Left lobe of liver (tissue), 2 donors: ENCODE results near the gene CHRNB4. TPM values are rescaled to one million over a fixed set of nuclear protein-coding genes. Genes with fewer than 3 reads are reported as not detected.

Experiments
- ATAC-seq: fragments of 200-7000 bp; cut with Tn5 transposase; one replicate; pipeline ENCODE4 v1.9.1; 2020; ENCODE audit warnings: mild to moderate bottlenecking, moderate library complexity
- DNase-seq: peaks from one replicate; pipeline ENCODE4 v3.0.0-alpha.2; 2020; ENCODE audit warnings: low spot score
- total RNA-seq: library from RNA; stranded (reverse); gene quantifications from one replicate; pipeline ENCODE4 v1.2.1, GENCODE V29; 2021
- donor health status: DM: no; HTN: no; CAD: no; lungs with moderate emphysema.
- donor health status: DM: no; HTN: yes; CAD: no.

Gene CHRNB4
- total RNA-seq, 1 donor from 2014 or later = not detected

DNA sequence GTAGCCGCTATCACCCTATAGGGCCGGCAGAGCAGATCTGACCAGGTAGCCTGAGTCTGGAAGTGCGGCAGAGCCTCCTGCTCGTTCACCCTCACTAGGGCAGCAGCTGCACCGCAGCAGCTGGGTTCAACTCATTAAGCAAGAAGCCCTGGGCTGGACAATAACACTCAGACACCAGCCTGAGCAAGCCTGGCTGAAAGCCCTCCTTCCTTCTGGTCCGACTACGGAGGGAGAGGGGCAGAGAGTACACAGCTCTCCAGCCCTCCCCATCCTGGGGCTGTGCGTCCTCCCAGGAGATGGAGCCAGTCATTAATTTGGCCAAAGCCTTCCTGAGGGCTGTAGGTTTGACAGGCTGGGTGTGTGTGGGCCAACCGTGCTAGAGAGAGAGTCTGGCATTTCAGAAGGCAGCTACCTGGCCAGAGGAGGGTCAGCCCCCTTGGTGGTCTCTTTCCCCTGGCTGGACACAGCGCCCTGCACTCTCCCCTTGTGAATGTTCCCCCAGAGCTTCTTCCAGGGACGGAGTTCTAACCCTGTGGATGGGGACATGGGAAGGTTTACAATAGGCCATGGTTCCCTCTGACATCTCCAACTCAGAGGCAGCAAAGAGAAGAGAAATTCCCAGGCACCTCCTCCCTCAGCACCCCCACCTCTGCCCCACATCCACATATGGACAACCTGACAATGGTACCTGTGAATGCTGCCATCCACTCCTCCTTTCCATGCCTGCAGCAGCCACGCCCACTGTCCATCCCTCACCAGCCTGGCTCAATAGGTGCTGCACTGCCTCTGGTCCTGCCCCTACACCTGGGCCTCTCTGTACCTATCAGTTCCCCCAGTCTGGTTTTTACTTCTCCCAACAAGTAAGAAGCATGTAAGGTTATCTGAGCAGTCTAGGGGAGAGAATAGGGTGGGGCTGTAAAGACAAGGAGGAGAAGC lies 6.5 kb downstream of the CHRNB4 start:
- ATAC-seq = no peak
- no peak for DNase-seq

DNA sequence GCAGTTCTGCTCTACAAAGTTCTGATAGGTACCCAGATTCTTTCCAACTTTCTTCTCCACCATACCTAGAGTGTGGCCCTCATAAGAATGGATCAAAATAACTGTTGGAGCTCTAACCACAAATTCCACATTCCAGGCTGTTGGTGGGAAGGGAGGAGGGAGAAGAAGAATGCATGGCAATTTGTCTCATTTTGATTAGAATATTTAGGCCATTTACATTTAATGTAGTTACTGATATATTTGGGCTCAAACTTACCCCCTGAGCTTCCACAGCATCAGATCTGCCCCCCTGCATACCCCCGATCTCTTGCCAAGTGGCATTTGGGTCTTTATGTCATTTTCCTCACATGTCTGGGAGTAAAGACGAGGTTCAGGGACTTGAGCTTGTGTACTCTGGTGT lies 7.7 kb downstream of the CHRNB4 start:
- DNase-seq (no peak), ATAC-seq (no peak)

DNA sequence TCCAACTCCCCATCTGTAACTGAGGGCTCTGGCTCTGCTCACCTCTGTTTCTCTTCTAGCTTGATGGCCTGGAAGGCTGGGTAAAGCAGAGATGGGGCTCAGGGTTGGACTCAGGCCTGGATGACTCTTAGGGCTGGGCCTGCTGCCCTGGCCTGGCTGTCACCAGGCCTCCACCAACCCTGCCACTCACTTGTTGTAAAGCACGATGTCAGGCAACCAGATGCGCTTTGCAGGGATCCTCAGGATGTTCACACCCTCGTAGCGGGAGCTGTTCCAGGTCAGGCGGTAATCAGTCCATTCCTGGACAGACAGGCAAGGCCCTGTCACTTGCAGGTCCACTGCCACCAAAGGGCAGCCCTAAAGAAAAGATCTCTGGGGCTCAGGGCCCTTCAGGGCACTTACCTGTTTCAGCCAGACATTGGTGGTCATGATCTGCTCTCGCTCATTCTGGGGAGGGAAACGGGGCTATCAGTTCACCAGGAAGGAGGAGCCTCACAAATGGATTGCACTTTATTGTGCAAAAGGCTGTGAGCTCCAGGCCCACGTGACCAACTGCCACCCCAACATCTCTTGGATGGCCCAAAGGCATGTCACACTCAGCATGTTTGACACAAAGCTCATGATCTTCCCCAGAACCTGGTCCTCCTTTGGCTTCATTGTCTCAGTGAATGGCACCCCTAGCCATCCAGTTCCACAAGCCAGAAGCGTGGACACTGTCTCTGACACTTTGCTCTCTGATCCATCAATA lies 9.9 kb downstream of the CHRNB4 start:
- no peak for ATAC-seq
- no peak for DNase-seq

DNA sequence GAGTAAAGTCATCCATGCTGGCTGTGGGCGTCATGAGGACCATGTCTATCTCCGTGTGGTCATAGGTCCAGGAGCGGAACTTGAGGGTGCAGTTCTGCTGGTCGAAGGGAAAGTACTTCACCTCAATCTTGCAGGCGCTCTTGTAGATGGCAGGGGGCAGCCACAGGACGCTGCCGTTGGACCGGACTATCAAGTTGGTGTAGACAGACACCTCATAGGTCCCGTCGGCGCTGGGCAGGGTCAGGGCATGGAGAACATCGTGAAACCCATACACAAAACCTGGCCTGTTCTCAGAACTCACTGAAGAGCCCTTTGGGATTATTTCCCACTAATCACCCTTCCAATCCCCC lies 11.3 kb downstream of the CHRNB4 start:
- ATAC-seq (no peak), DNase-seq (no peak)

DNA sequence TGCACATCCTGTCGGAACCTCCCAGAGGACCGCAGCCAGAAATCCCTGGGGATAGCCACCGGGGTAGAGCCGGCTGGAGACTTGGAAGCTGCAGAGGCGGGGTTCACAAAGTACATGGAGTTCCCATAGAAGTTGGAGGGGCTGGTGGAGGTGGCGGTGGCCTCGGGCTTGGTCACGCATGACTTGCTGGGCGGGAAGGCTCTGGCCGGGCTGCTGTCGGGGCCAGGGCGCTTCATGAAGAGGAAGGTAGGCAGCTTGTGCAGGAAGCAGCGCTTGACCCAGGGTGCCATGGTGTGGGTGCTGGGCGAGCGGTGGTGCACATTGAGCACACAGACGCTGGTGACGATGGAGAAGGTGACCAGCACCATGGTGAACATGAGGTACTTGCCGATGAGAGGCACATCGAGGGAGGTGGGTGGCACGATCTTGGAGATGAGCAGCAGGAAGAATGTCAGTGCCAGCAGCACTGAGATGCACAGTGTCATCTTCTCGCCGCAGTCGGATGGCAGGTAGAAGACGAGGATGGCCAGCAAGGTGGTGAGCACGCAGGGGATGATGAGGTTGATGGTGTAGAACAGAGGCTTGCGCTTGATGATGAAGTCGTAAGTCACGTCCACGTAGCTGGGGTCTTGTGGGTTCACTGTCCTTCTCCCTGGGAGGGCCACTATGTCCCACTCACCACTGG lies 11.8 kb downstream of the CHRNB4 start:
- ATAC-seq (no peak), DNase-seq (no peak)

DNA sequence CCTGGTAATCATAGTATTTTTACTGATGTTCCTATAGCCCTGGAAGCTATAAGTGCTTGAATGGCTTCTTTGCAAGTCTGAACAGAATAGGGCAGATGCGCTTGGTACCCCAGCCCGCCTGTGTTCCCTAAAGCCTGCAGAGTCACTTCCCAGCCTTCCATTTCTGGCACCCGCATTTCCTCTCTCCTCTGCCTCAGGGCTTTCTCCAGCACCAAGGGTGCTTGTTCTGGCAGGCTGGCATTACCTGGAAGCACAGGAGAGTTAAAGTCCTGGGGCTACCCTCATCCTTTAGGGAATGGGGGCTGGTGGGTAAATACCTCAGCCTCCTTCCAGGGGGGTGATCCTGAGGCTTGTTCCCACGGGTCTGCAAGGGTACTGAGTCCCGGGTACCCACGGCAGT lies 12.8 kb downstream of the CHRNB4 start:
- DNase-seq = no peak
- ATAC-seq = no peak

DNA sequence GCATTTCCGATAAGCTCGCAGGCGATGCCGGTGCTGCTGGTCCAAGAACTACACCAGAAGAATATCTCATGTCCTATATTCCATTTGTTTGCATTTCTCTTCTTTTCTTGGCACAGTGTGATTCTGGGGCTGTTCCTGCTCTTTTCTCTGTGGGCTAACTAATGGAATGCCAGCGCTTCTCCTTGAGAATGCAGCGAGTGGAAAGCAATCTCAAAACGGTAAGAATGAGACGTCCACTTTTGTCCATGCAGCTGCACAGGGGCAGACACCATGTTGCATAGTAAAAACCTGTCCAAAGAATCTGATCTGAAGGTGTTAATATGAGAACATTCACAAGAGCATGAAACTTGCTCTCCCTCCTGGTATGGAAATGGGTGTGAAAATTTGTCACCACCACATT lies 13.7 kb downstream of the CHRNB4 start:
- DNase-seq (no peak), ATAC-seq (no peak)

DNA sequence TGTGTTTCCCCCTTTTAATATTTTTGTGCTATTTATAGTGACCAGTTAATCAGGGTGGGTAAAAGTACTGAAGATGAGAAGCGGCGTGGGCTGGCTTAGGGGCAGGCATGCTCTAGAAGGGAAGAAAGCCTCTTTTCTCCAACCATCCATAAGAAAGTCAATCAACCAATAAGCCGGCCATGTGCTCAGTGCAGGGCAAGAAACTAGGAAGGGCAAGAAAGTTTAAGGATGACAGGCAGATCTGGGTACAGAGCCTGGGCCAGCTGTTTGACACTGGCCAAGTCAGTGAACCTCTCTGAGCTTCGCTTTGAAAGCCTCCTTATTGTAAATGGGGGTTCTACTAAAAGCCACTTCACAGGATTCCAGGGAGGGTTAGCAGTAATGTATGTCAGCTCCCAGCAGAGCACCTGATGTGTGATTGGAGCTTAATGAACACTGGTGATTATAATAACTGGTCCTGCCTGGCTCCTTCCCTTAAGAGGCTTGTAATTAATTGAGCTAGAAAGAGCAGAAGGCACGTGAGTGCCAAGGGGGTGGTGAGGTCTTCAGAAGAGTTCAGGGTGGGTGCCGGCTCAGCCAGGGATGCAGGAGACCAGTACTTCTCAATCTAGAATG lies 14.5 kb downstream of the CHRNB4 start:
- ATAC-seq (no peak), DNase-seq (no peak)

DNA sequence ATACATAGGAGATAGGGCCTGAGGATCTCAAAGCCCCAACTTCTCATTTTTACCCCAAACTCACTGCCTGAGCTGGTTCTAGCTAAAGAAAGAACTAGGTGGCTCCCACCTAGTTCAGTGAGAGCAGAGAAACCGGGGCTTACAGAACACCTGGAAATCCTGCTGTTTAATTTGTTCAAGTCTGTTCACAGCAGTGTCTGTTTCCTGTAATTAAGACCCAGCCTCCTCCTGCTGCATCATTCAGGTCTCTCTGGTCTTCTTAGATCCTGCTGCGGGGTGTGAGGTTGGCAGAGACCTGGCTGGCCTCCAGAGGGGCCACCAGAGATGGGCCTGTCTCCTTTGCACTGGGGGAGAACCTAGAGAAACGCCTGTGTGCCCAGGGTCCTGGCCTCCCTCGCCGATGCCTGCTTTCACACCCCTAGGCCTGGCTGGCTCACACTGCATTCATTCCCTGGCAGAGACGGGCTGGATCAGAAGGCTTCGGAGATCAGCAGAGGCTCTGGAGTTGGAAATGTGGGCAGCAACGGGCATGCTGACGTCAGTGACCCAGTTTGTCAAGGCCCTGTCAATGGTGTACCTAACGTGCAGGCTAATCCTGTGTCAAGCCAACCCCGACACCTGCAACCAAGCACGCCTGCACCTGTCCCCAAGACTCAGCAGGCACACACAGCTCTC lies 15.3 kb downstream of the CHRNB4 start:
- ATAC-seq = no peak
- DNase-seq = no peak

DNA sequence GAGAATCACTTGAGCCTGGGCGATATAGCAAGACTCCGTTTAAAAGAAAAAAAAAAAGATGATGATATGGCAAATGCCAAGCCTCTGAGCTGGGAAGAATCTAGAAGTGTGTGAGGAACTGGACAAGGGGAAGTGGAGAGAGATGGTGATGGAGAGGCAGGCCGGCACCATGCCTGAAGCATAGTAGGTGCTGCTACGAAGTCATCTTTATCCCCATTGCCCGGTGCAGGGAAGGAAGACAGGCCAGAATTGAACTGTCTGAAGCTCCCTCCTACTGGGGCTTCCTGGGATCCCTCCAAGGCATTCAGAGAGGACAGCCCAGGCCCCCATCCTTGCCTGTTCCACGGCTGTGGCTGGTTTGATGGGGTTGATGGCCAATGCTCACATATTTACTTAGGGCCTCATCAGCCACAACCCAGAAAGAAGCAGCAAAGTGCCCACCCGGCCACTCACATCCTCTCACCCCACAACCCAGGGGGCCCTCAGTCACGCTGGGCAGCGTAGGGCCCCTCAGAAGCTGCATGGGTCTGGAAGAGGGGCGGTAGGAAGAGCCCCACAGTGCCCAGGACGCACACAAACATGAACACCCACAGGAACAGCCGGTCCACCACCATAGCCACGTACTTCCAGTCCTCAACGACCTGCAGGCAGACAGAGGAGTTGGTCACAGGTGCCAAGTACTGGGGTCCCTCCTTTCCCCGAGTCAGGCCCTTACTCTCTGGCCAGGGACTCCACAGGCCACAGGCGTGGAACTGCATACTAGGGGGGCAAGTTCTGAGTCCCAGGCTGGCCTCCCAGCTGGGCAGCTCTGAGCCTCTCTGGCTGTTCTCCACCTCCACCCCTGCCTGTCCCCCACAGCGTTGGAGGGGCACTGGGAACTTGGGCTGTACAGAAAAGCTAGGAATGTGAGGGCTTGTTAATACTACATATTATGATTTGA lies 16.1 kb downstream of the CHRNB4 start:
- DNase-seq (no peak), ATAC-seq (no peak)

DNA sequence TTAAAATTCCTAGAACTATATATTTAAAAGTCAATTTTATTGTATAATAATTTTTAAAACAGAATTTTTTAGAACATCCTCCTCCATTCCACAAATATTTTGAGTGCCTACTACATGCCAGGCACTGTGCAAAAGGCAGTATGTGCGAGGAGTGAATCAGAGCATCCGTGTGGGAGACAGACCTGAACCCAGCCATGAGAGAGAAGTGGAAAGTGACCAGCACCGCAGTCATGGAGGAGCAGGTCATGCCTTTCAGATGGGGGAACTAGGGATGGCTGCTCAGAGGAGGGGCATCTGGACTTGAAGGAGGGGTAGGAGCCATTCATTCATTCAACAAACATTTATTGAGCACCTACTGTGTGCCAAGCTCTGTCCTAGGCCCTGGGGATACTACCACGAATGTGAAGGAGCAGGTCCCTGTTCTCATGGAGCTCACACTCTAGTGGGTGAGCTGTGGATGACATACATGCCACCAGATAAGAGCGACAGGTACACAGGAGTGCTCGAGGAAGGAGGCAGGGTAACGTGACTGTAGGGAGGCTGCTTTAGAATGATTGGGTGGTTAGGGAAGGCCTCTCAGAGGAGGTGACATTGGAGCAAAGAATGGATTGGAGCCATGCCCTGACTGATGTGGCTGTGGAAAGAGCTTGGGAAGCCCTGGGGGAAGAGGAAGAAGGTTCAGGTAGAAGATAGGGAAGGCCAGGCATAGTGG lies 17.1 kb downstream of the CHRNB4 start:
- DNase-seq = no peak
- no peak for ATAC-seq

DNA sequence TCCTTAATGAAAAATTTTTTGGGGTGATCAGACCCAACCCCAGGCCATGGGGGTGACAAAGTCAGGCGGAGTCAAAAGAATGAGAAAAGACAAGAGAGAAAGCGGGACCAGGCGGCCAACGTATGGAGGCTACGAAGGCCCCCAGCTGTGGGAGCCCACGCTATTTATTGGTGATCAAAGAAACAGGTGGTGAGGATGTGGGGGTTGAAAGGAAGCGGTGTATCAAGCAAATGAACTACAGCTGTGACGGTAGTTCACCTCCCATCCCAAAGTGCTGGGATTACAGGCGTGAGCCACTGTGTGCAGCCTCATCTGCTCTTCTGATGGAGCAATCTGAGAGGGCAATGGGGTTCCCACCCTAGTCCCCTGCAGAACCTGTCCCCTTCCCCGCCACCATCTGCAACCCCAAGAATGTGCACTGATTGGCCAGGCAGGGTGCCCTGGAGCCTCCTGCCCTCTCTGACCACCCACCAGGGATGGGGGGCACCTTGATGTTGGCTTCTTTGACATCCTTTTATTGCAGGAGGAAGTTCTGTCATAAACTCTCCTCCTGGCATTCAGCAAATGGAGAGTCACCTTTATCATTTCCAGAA lies 19.1 kb downstream of the CHRNB4 start:
- ATAC-seq (no peak), DNase-seq (no peak)

DNA sequence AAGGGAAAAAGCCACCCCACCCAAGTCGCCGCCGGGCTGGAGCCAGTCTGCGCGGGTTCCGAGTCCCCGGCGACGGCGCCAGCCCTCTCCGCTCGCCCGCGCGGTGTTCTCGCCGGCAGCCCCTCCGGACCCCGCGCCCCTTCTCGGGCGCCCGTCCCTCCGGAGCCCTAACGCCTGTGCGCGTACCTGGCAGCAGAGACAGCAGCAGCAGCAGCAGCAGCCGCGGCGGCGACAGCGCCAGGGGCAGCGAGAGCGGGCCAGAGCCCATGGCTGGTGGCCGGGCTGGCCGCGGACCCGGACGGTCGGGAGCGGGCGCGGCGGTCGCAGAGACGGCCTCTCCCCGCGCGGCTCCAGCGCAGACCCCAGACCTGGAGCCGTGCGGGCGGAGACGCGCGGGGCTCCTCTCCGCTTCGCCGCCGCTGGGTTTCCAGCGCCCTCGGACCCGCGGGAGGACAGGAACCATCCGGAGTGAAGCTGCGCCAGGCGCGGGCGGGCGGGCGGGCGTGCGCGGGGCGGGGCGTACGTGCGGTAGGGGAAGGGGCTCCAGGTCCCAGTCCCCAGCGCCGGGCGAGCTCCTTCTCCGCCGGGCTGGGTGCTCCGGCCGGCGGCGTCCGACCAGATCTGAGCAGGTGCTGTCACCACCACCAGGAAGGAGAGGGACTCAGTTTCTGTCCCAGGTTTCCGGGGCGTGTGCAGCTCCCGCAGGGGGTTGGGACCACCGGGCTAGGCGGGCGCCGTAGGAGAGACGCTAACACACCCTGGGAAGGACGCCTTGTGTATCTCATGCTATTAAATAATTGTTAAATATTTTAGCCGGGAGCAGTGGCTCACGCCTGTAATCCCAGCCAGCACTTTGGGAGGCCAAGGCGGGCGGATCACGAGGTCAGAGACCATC lies 20.2 kb downstream of the CHRNB4 start, which contains the start of gene CHRNA3:
TSS of gene CHRNA3 (minus strand) at position 470 of the 895 bp plus-strand sequence. CDS start at position 268, 202 bp downstream.
- peak; percentile 29 for ATAC-seq
- no peak for DNase-seq

DNA sequence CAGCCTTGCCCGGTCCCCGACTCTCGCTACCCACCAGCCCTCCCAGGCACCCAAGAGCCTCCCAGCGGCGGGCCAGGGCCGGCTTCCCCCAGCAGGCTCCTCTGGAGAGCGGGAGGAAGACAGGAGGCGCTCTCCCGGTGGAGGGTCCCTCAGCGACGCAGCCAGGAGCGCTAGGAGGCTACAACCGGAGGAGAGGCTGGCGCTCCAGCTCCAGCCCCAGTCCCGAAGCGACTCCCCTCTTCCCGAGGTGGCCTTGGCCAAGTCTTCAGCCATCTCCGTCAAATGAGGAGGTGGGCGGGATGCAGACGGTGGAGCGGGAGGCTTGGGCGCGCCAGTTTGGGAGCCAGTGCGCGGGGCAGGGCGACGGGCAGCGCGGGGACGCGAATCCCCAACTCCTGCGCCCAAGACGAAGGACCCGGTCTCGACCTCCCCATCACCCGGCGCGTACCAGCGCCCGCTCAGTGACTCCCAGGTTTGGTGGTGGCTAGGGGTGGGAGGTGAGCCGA lies 20.9 kb downstream of the CHRNB4 start:
- no peak for ATAC-seq

DNA sequence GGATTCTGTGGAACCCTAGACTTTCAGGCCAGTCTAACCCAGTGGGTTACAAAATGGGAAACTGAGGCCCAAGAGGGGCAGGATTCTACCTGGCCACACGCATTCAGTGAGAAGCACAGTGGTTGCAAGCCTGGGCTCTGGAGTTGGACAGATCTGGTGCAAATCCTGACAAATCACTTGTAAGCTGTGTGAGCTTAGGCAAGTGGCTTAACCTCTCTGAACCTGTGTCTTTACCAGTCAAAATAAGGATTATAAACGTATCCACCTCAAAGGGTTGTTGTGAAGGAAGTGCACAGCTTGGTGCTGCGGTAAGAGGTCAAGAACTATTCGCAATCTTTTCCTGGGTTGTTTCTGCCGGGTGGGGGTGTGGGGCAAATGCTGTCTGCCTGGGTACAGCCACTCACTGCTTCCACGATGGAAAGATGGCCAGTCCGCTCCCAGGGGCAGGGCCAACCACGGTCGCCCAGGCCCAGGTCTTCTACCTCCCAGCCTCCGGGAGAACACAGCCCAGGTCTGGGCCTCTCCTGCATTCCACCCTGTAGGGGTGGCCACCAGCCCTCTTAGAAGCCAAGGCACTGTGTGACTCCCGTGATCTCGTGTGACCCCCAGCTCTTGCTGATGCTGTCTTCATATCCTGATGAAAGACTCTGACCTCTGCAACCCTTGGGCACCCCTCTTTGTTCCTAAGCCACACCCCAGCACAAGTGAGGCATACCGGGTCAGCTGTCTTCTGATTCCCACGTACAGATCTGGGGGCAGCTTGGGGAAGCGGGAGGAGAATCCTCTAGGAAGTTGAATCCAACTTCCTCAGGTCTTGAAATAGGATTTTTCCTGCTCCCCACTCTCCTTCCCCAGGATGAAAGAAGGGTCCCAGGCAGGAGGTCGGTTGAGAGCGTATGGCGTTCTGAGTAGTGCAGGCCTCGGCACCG lies 21.7 kb downstream of the CHRNB4 start:
- ATAC-seq (no peak), DNase-seq (no peak)

More for the DNA sequence above, 20.9 kb downstream of the CHRNB4 start:
- no peak for DNase-seq

DNA sequence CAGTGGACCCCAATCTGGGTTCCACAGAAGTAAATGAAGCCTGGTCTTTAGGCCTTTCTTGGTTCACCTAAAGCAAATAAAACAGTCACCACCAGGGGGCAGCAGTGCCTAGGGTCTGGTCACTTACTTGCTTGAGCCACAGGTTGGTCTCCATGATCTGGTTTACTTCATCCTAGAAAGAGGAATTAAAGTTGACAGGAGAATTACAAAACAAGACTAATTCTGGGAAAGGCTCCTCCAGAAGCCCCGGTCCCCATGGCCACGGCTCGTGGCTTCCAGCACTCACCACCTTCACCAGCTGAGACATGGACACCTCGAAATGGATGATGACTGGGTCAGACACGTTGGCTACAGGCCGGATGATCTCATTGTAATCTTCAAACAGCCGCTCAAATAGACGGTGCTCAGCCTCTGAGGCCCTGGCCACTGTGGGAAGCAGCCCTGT lies 22.5 kb downstream of the CHRNB4 start:
- peak; percentile 79 for DNase-seq
- peak; percentile 95 for ATAC-seq
